Mucosa of rectum (tissue), 2 donors: ENCODE measurements around the gene IL10RB.

Experiments used
- H3K27ac ChIP-seq, 2 donors: one replicate each; pipeline ENCODE4 v1.7.0; 2013; ENCODE audit warnings: inconsistent platforms in 2 of 2, low read depth in 2 of 2, low read length in 2 of 2
- H3K27me3 ChIP-seq, 2 donors: one replicate each; pipeline ENCODE4 v1.7.0; 2013; ENCODE audit warnings: low read length in 2 of 2; ENCODE audit not compliant: control insufficient read depth in 2 of 2, insufficient read depth in 2 of 2
- H3K36me3 ChIP-seq, 2 donors: one replicate each; pipeline ENCODE4 v1.7.0; 2013; ENCODE audit warnings: low read length in 2 of 2; ENCODE audit not compliant: control insufficient read depth in 2 of 2, insufficient read depth in 2 of 2
- H3K4me1 ChIP-seq, 2 donors: one replicate each; pipeline ENCODE4 v1.7.0; 2013; ENCODE audit warnings: low read length in 2 of 2, mild to moderate bottlenecking in 1 of 2; ENCODE audit not compliant: control insufficient read depth in 2 of 2, insufficient read depth in 2 of 2
- H3K4me3 ChIP-seq, 2 donors: one replicate each; pipeline ENCODE4 v1.7.0; 2013; ENCODE audit warnings: low read length in 2 of 2
- H3K9ac ChIP-seq, 2 donors: one replicate each; pipeline ENCODE4 v1.7.0; 2013; ENCODE audit warnings: low read length in 2 of 2, low read depth in 1 of 2, mild to moderate bottlenecking in 1 of 2
- H3K9me3 ChIP-seq, 2 donors: one replicate each; pipeline ENCODE4 v1.7.0; 2013; ENCODE audit warnings: low read length in 2 of 2; ENCODE audit not compliant: control insufficient read depth in 2 of 2
- donor health status: healthy.
- donor health status: Normal muscosa, but diverticular disease.

Gene IL10RB

GRCh38 chr21:33293811-33294216 is 27.6 kb downstream of the IL10RB start:
- H3K4me1 ChIP-seq: no peaks in the 10 kb centered on the region
- no peak overlapping the region for H3K9ac ChIP-seq
- no peak overlapping the region for H3K4me3 ChIP-seq
- H3K36me3 ChIP-seq: peaks cover 37 to 48% of the 10 kb centered on the region in 2 donors
- H3K27me3 ChIP-seq: no peaks in the 10 kb centered on the region
- no peaks in the 10 kb centered on the region for H3K9me3 ChIP-seq
- H3K27ac ChIP-seq: no peak overlapping the region

GRCh38 chr21:33296156-33296555 is 30.0 kb downstream of the IL10RB start:
- peaks cover 33 to 37% of the 10 kb centered on the region in 2 donors for H3K36me3 ChIP-seq
- no peaks in the 10 kb centered on the region for H3K27me3 ChIP-seq
- H3K9ac ChIP-seq: no peak overlapping the region
- no peaks in the 10 kb centered on the region for H3K9me3 ChIP-seq
- H3K4me1 ChIP-seq: peaks cover 10 to 17% of the 10 kb centered on the region in 2 donors
- no peak overlapping the region for H3K4me3 ChIP-seq
- H3K27ac ChIP-seq: no peak overlapping the region

GRCh38 chr21:33299181-33299752 is 33.1 kb downstream of the IL10RB start:
- no peak overlapping the region for H3K27ac ChIP-seq
- no peaks in the 10 kb centered on the region for H3K27me3 ChIP-seq
- H3K9ac ChIP-seq: no peak overlapping the region
- H3K4me1 ChIP-seq: peaks cover 20 to 24% of the 10 kb centered on the region in 2 donors
- no peak overlapping the region for H3K4me3 ChIP-seq
- H3K36me3 ChIP-seq: peaks cover 12 to 13% of the 10 kb centered on the region in 2 donors
- H3K9me3 ChIP-seq: no peaks in the 10 kb centered on the region

GRCh38 chr21:33300701-33301631 is 34.8 kb downstream of the IL10RB start:
- no peaks in the 10 kb centered on the region for H3K27me3 ChIP-seq
- H3K4me1 ChIP-seq: peaks cover 20 to 24% of the 10 kb centered on the region in 2 donors
- H3K9ac ChIP-seq: peak overlapping the region in 1 of 2 donors; percentile 28
- peaks cover 8 to 9% of the 10 kb centered on the region in 2 donors for H3K36me3 ChIP-seq
- peak overlapping the region in 1 of 2 donors; percentile 51 for H3K4me3 ChIP-seq
- peak overlapping the region; percentile 54 to 77 for H3K27ac ChIP-seq
- no peaks in the 10 kb centered on the region for H3K9me3 ChIP-seq

GRCh38 chr21:33301632-33302002 is 35.5 kb downstream of the IL10RB start:
- H3K4me1 ChIP-seq: peaks cover 20 to 24% of the 10 kb centered on the region in 2 donors
- no peak overlapping the region for H3K9ac ChIP-seq
- no peak overlapping the region for H3K4me3 ChIP-seq
- H3K36me3 ChIP-seq: peaks cover 2% of the 10 kb centered on the region in 2 donors
- H3K27ac ChIP-seq: peak overlapping the region; percentile 54 to 77
- H3K27me3 ChIP-seq: no peaks in the 10 kb centered on the region
- no peaks in the 10 kb centered on the region for H3K9me3 ChIP-seq

- Histone ChIP-seq H3K27ac (peak overlapping the region; percentile 54 to 77), H3K4me1 (peaks cover 20 to 24% of the 10 kb centered on the region in 2 donors), H3K4me3 (no peak overlapping the region), H3K9me3 (no peaks in the 10 kb centered on the region), H3K27me3 (no peaks in the 10 kb centered on the region), H3K36me3 (peaks cover 1 to 2% of the 10 kb centered on the region in 2 donors), H3K9ac (no peak overlapping the region)
These were observed 35.9 kb downstream of the IL10RB start for GRCh38 chr21:33302055-33302454.

GRCh38 chr21:33302796-33303195 is 36.6 kb downstream of the IL10RB start:
- no peaks in the 10 kb centered on the region for H3K27me3 ChIP-seq
- H3K9ac ChIP-seq: no peak overlapping the region
- no peaks in the 10 kb centered on the region for H3K36me3 ChIP-seq
- H3K27ac ChIP-seq: no peak overlapping the region
- H3K9me3 ChIP-seq: no peaks in the 10 kb centered on the region
- H3K4me3 ChIP-seq: no peak overlapping the region
- peaks cover 20 to 24% of the 10 kb centered on the region in 2 donors for H3K4me1 ChIP-seq

- H3K36me3 ChIP-seq: no peaks in the 10 kb centered on the region
- H3K9ac ChIP-seq: no peak overlapping the region
- no peaks in the 10 kb centered on the region for H3K27me3 ChIP-seq
- H3K27ac ChIP-seq: no peak overlapping the region
- H3K4me3 ChIP-seq: no peak overlapping the region
- no peaks in the 10 kb centered on the region for H3K9me3 ChIP-seq
- H3K4me1 ChIP-seq: peaks cover 15 to 17% of the 10 kb centered on the region in 2 donors
These were observed 39.1 kb downstream of the IL10RB start for GRCh38 chr21:33305344-33305671.

GRCh38 chr21:33305938-33306337 is 39.8 kb downstream of the IL10RB start:
- no peak overlapping the region for H3K9ac ChIP-seq
- H3K27ac ChIP-seq: no peak overlapping the region
- H3K36me3 ChIP-seq: no peaks in the 10 kb centered on the region
- H3K9me3 ChIP-seq: no peaks in the 10 kb centered on the region
- peaks cover 8 to 11% of the 10 kb centered on the region in 2 donors for H3K4me1 ChIP-seq
- no peak overlapping the region for H3K4me3 ChIP-seq
- no peaks in the 10 kb centered on the region for H3K27me3 ChIP-seq
